Measurements from ENCODE around the gene CEMIP. TPM values are rescaled to one million over a fixed set of nuclear protein-coding genes. Genes with fewer than 3 reads are reported as not detected.

Gene CEMIP
- total and polyA plus RNA-seq, 2 of the 8 experiments (the other 6 are each of a cell fraction or from before 2014, with no cell fraction given), result 0.11 to 0.60 TPM

- Histone ChIP-seq H3K18ac (ENCODE audit: extremely low read depth, low read length) (no peak overlapping the region), H4K8ac (ENCODE audit: extremely low read depth, insufficient read depth, low read length) (no peak overlapping the region), H4K20me1 (replicated peaks in 1 of 2; ENCODE audit: control insufficient read depth in 1 of 2, insufficient read depth in 2 of 2, low read length in 2 of 2) (no peaks in the 10 kb centered on the region), H3K56ac (replicated peaks; ENCODE audit: insufficient read length, low read depth, low read length) (no peak overlapping the region), H3K27me3 (replicated peaks in 1 of 4; ENCODE audit: control insufficient read depth in 3 of 4, extremely low read depth in 1 of 4, insufficient read depth in 3 of 4, low read length in 3 of 4) (peaks cover 0 to under 1% (median 0%) of the 10 kb centered on the region in 4 experiments; a peak in 1 of 7 replicates), H2BK12ac (ENCODE audit: low read depth, low read length) (no peak overlapping the region), H3K23me2 (ENCODE audit: low read depth, low read length) (no peaks in the 10 kb centered on the region), H2BK5ac (ENCODE audit: low read depth, low read length) (no peak overlapping the region; the same call in 1 of the 2 replicates), H3K4me1 (replicated peaks in 1 of 4; ENCODE audit: control insufficient read depth in 3 of 4, insufficient read depth in 4 of 4, low read length in 3 of 4) (peaks cover 0 to 4% (median 0%) of the 10 kb centered on the region in 4 experiments; a peak in 2 of 7 replicates), H2AK5ac (ENCODE audit: low read depth, low read length) (no peak overlapping the region), H3K4me2 (ENCODE audit: insufficient read depth in 1 of 2, low read depth in 2 of 2, low read length in 2 of 2) (no peak overlapping the region), H3K79me1 (ENCODE audit: low read depth, low read length) (no peaks in the 10 kb centered on the region), H2BK15ac (ENCODE audit: low read length) (no peak overlapping the region), H2AFZ (ENCODE audit: low read length) (no peak overlapping the region), H2BK20ac (ENCODE audit: low read length) (no peak overlapping the region), H3K9me3 (ENCODE audit: insufficient read depth in 2 of 2, low read depth in 1 of 2, low read length in 1 of 2) (peaks cover 0 to 3% of the 10 kb centered on the region in 2 experiments; a peak in 1 of 4 replicates), H4K5ac (ENCODE audit: insufficient read length, low read depth, low read length) (no peak overlapping the region), H3K14ac (ENCODE audit: insufficient read length) (no peak overlapping the region), H3K36me3 (ENCODE audit: control insufficient read depth in 2 of 4, insufficient read depth in 4 of 4, low read length in 3 of 4) (0 out of 8 replicates have a peak, but pooled peaks cover 0 to 2% (median 0%) of the 10 kb centered on the region in 4 experiments), H4K91ac (replicated peaks; ENCODE audit: insufficient read length, low read length) (no peak overlapping the region), H3K23ac (ENCODE audit: insufficient read length) (no peak overlapping the region), H3K79me2 (ENCODE audit: control insufficient read depth in 1 of 2, insufficient read depth in 2 of 2, low read length in 2 of 2) (no peaks in the 10 kb centered on the region), H3K27ac (ENCODE audit: low read depth, low read length) (no peak overlapping the region), H3K9ac (replicated peaks in 1 of 4; ENCODE audit: extremely low read depth in 1 of 4, low read depth in 3 of 4, low read length in 3 of 4) (no peak overlapping the region), H2BK120ac (replicated peaks; ENCODE audit: low read depth, low read length) (no peak overlapping the region), H3K4me3 (ENCODE audit: extremely low read depth in 1 of 4, insufficient read depth in 2 of 4, low read depth in 3 of 4, low read length in 4 of 4) (no peak overlapping the region), H3K4ac (replicated peaks; ENCODE audit: insufficient read length, low read depth, low read length) (no peak overlapping the region)
- no peak for DNase-seq (ENCODE audit: low read depth in 1 of 2, low spot score in 2 of 2)
- ChIA-PET CTCF (ENCODE audit: partially characterized antibody) (interaction anchor here (0.6 to 1.6 kb wide), 8 partner anchors 10 to 416 kb away, joined by 3 to 7 read pairs (median 3); no protein-coding TSS in a partner anchor), POLR2A (ENCODE audit: partially characterized antibody) (no interaction called here)
- TF ChIP-seq ASH2L (IDR thresholded peaks at IDR 0.05; ENCODE audit: low read length), result no peak
- TF ChIP-seq HDAC6 (IDR thresholded peaks at IDR 0.05; ENCODE audit: low read depth, low read length), result no peak
- no peak for TF ChIP-seq RXRA (IDR thresholded peaks at IDR 0.05; ENCODE audit: insufficient read depth, low read depth, low read length)
- no peak for TF ChIP-seq KDM5A (IDR thresholded peaks at IDR 0.05; ENCODE audit: low read length)
- TF ChIP-seq JUN (IDR thresholded peaks at IDR 0.05; ENCODE audit: low read depth, low read length), result no peak
- no peak for TF ChIP-seq CHD1 (IDR thresholded peaks at IDR 0.05; ENCODE audit: low read depth, low read length)
- TF ChIP-seq SAP30 (IDR thresholded peaks at IDR 0.05; ENCODE audit: insufficient read depth, insufficient replicate concordance, low read length), result no peak
- TF ChIP-seq CHD2 (IDR thresholded peaks at IDR 0.05; ENCODE audit: low read length), result no peak
- no peak for TF ChIP-seq CTCF (IDR thresholded peaks at IDR 0.05; ENCODE audit: control extremely low read depth in 1 of 3, insufficient read depth in 1 of 3, low read depth in 1 of 3, low read length in 3 of 3)
- TF ChIP-seq USF2 (IDR thresholded peaks at IDR 0.05; ENCODE audit: low read length), result no peak
- TF ChIP-seq PHF8 (conservative IDR thresholded peaks at IDR 0.05; ENCODE audit: low read depth, low read length), result no peak
- FAIRE-seq, result no peak
Measured at GRCh38 chr15:80891006-80891405, 111.8 kb downstream of the CEMIP start.
